Peyer's patch (tissue), 4 donors: Measurements from ENCODE around the gene PRSS56. TPM values are rescaled to one million over a fixed set of nuclear protein-coding genes. Genes with fewer than 3 reads are reported as not detected.

Experiments
- DNase-seq, 3 donors: peaks; one replicate each; pipeline ENCODE4 v3.0.0-alpha.2; 2017 to 2019
- H3K27ac ChIP-seq, 4 donors: fragments of 200-600 bp; sonication (generic); one replicate each; pipeline ENCODE4 v1.5.1; 2016 to 2019
- H3K27me3 ChIP-seq, 2 donors: fragments of 200-600 bp; sonication (generic); one replicate each; pipeline ENCODE4 v1.5.1; 2019
- H3K36me3 ChIP-seq, 3 donors: fragments of 200-600 bp; sonication (generic); one replicate each; pipeline ENCODE4 v1.5.1; 2016 to 2019
- H3K4me1 ChIP-seq, 4 donors: fragments of 200-600 bp; sonication (generic); one replicate each; pipeline ENCODE4 v1.5.1; 2016 to 2019
- H3K4me3 ChIP-seq, 4 donors: fragments of 200-600 bp; sonication (generic); 1 replicate in 3 of 4; 2 replicates in 1 of 4; pipeline ENCODE4 v1.5.1; 2016 to 2019; ENCODE audit warnings: mild to moderate bottlenecking in 1 of 4
- H3K9me3 ChIP-seq, 4 donors: fragments of 200-600 bp; sonication (generic); one replicate each; pipeline ENCODE4 v1.5.1; 2016 to 2019; ENCODE audit warnings: mild to moderate bottlenecking in 1 of 4
- POLR2A ChIP-seq, 2 donors: fragments of 450-650 bp; IDR thresholded peaks; one replicate each; pipeline ENCODE4 v1.5.1; 2017; ENCODE audit warnings: antibody characterized with exemption in 2 of 2, mild to moderate bottlenecking in 2 of 2, moderate library complexity in 2 of 2
- total RNA-seq, 4 donors: library from RNA; depleted of rRNA; stranded (reverse); fragments of >200 nt; gene quantifications; one replicate each; pipeline ENCODE4 v1.1.0, GENCODE V29; 2016
- TF ChIP-seq, protein P1 (sequence below), 6 experiments: fragments of 450-650 bp in 4 of 6; fragments of 200-600 bp in 2 of 6; sonication (generic) in 1 of 6; IDR thresholded peaks; one replicate each; pipeline ENCODE4 v1.5.1; 2017 to 2019; ENCODE audit warnings: antibody characterized with exemption in 6 of 6, mild to moderate bottlenecking in 3 of 6, moderate library complexity in 1 of 6

Gene PRSS56
- total RNA-seq, 4 donors from 2014 or later = not detected

- DNase-seq = peak in 1 of 3 donors; percentile 46
- no peaks in the 10 kb centered on the region for H3K9me3 ChIP-seq
- TF ChIP-seq, protein P1, sequence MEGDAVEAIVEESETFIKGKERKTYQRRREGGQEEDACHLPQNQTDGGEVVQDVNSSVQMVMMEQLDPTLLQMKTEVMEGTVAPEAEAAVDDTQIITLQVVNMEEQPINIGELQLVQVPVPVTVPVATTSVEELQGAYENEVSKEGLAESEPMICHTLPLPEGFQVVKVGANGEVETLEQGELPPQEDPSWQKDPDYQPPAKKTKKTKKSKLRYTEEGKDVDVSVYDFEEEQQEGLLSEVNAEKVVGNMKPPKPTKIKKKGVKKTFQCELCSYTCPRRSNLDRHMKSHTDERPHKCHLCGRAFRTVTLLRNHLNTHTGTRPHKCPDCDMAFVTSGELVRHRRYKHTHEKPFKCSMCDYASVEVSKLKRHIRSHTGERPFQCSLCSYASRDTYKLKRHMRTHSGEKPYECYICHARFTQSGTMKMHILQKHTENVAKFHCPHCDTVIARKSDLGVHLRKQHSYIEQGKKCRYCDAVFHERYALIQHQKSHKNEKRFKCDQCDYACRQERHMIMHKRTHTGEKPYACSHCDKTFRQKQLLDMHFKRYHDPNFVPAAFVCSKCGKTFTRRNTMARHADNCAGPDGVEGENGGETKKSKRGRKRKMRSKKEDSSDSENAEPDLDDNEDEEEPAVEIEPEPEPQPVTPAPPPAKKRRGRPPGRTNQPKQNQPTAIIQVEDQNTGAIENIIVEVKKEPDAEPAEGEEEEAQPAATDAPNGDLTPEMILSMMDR (IDR thresholded peaks at IDR 0.05) = no peak
- no peak for TF ChIP-seq POLR2A (IDR thresholded peaks at IDR 0.05)
These were observed 41.4 kb upstream of the PRSS56 start for GRCh38 chr2:232478571-232479340.

DNA sequence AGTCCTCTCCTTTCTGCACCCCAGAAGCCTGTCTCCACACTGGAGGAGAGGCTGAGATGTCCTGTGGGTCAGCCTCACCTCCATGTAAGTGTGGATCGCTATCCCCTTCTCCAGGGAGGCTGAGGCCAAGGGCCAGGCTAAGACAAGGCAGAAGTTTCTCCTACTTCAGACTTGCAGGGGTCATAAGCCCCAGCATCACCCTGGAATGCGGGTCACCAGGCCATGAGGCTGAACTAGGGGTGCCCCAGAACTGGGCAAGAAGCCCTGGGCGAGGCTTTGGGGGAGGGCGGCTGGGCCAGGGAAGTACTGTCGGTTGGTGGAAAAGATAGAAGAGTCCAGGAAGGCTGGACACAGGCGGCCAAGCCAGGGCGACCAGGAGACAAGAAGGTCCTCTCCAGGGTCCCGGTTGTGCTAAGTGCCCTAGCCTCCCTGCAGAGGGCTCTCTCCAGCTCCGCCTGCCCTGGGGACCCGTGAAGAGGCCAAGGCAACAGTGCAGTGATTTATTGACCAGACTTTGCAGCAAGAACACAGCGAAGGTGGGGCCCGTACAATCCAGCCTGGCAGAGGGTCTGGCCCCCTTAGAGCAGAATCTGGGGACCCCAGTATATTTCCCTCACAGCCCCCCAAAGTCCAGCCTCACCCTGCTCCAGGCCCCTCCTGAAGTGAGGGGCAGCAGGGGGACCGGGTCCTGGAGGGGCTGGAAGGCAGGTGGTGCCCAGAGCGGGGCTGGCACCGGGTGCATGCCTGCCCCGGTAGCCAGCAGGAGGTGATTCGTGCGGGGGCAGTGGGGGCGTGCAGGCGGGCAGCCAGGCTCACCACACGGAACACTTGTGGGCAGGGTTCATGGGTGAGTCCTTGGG lies 40.6 kb upstream of the PRSS56 start:
- Histone ChIP-seq H3K9me3 (no peaks in the 10 kb centered on the region), H3K27me3 (peaks cover 0 to under 1% of the 10 kb centered on the region in 2 donors), H3K4me1 (no peaks in the 10 kb centered on the region), H3K4me3 (no peak overlapping the region), H3K36me3 (no peaks in the 10 kb centered on the region), H3K27ac (no peak overlapping the region)
- TF ChIP-seq, protein P1 (IDR thresholded peaks at IDR 0.05) = no peak
- TF ChIP-seq POLR2A (IDR thresholded peaks at IDR 0.05) = no peak
- DNase-seq = no peak

More at GRCh38 chr2:232478571-232479340, 41.4 kb upstream of the PRSS56 start:
- Histone ChIP-seq H3K27ac (no peak overlapping the region), H3K36me3 (no peaks in the 10 kb centered on the region), H3K4me1 (no peaks in the 10 kb centered on the region), H3K27me3 (no peaks in the 10 kb centered on the region), H3K4me3 (no peak overlapping the region)

DNA sequence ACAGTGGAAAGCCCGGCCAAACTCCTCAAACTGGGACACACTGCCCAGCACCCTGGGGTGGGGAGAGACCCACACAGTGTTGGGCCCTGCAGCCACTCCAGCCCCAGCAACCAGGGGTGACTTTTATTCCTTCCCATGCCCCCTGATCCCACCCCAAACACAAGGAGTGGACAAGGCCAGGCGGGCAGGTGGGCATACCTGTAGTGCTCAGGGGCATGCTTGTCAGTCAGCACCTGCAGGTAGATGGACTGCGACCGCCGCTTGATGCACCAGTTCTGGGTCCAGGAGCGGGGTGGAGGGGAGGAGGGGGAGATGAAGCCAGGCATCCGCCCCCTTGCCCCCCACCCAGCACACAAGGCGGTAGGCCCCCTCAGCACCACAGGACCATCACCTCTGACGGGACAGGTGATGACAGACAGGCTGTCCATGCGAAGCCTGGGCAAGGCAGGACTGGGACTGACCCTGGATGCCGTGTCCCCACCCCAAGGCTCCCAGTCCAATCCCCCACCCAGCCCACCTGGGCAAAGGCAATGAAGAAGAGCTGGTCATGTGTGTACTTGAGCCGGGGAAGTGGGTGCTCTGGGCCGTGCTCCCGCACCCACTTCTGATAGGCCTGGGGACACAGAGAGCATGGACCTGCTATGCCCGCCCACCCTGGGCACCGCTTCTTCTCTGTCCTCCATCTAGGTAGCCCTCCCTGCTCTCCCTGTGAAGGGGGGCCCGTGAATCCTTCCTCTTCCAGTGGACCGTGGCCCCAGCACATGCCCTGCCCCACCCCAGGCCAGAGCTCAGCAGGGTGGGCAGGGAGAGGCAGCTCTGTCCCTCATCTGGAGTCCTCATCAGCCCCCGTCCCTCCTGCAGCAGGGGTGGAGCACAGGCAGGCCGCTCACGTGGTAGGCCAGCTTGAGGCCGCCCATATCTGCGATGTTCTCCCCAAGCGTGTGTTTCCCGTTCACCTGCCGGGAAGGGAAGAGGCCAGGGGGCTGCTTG lies 39.7 kb upstream of the PRSS56 start:
- peak in 1 of 3 donors; percentile 45 for DNase-seq
- Histone ChIP-seq H3K36me3 (no peaks in the 10 kb centered on the region), H3K9me3 (no peaks in the 10 kb centered on the region), H3K4me3 (no peak overlapping the region), H3K27ac (no peak overlapping the region), H3K27me3 (peaks cover 0 to 10% of the 10 kb centered on the region in 2 donors), H3K4me1 (peaks cover 0 to 2% (median 0%) of the 10 kb centered on the region in 4 donors)
- TF ChIP-seq POLR2A (IDR thresholded peaks at IDR 0.05) = no peak
- TF ChIP-seq, protein P1 (IDR thresholded peaks at IDR 0.05) = no peak

GRCh38 chr2:232481322-232482140 lies 38.7 kb upstream of the PRSS56 start:
- peaks cover 0 to 10% (median 2%) of the 10 kb centered on the region in 4 donors for H3K4me1 ChIP-seq
- no peaks in the 10 kb centered on the region for H3K9me3 ChIP-seq
- H3K27ac ChIP-seq = no peak overlapping the region
- no peak overlapping the region for H3K4me3 ChIP-seq
- no peaks in the 10 kb centered on the region for H3K36me3 ChIP-seq
- TF ChIP-seq, protein P1 (IDR thresholded peaks at IDR 0.05) = no peak
- no peak for TF ChIP-seq POLR2A (IDR thresholded peaks at IDR 0.05)
- peaks cover 0 to 17% of the 10 kb centered on the region in 2 donors for H3K27me3 ChIP-seq
- DNase-seq = peak in 1 of 3 donors; percentile 37
